GM12878 (cell line): ENCODE data around the gene SLCO2B1. TPM values are rescaled to one million over a fixed set of nuclear protein-coding genes. Genes with fewer than 3 reads are reported as not detected.

ENCODE experiments used
- ATF7 ChIP-seq: fragments of 450-650 bp; IDR thresholded peaks from 2 replicates; pipeline ENCODE4 v1.6.1; 2016; ENCODE audit warnings: low read depth, mild to moderate bottlenecking
- EGR1 ChIP-seq, 2 experiments: IDR thresholded peaks; 1 replicate in 1 of 2; 2 replicates in 1 of 2; pipeline ENCODE4 v1.6.1; 2011 to 2012; ENCODE audit warnings: low read depth in 2 of 2, low read length in 2 of 2, borderline replicate concordance in 1 of 2, mild to moderate bottlenecking in 1 of 2, moderate library complexity in 1 of 2
- IKZF1 ChIP-seq: fragments of 450-650 bp; conservative IDR thresholded peaks from 2 replicates; pipeline ENCODE4 v1.6.1; 2017; ENCODE audit warnings: antibody characterized with exemption, mild to moderate bottlenecking
- MTA2 ChIP-seq: fragments of 450-650 bp; IDR thresholded peaks from 2 replicates; pipeline ENCODE4 v1.6.1; 2016; ENCODE audit warnings: low read depth, mild to moderate bottlenecking, moderate library complexity
- NFXL1 ChIP-seq: fragments of 450-650 bp; IDR thresholded peaks from 2 replicates; pipeline ENCODE4 v1.6.1; 2017; ENCODE audit warnings: antibody characterized with exemption, mild to moderate bottlenecking, borderline replicate concordance
- RBBP5 ChIP-seq: fragments of 200-600 bp; sonication (generic); conservative IDR thresholded peaks from 2 replicates; pipeline ENCODE4 v1.6.1; 2016
- SMAD1 ChIP-seq: fragments of 450-650 bp; IDR thresholded peaks from 2 replicates; pipeline ENCODE4 v1.6.1; 2018; ENCODE audit warnings: mild to moderate bottlenecking, low read depth; ENCODE audit not compliant: partially characterized antibody
- SUPT20H ChIP-seq: IDR thresholded peaks from 2 replicates; pipeline ENCODE4 v1.6.1; 2011; ENCODE audit warnings: low read depth, mild to moderate bottlenecking, low read length, moderate library complexity, borderline replicate concordance; ENCODE audit not compliant: control insufficient read depth
- YBX1 ChIP-seq: fragments of 450-650 bp; IDR thresholded peaks from 2 replicates; pipeline ENCODE4 v1.6.1; 2016; ENCODE audit warnings: antibody characterized with exemption
- ZBTB11 ChIP-seq: fragments of 450-650 bp; formaldehyde crosslinking; IDR thresholded peaks from 2 replicates; pipeline ENCODE4 v1.5.0; 2022; ENCODE audit warnings: mild to moderate bottlenecking, missing genetic modification characterization
- ZBTB33 ChIP-seq: fragments of 450-650 bp; IDR thresholded peaks from 2 replicates; pipeline ENCODE4 v1.6.1; 2017; ENCODE audit warnings: mild to moderate bottlenecking
- ZNF687 ChIP-seq: fragments of 450-650 bp; IDR thresholded peaks from 2 replicates; pipeline ENCODE4 v1.6.1; 2017; ENCODE audit warnings: mild to moderate bottlenecking, moderate library complexity
- polyA plus RNA-seq, 11 experiments: library from polyadenylated mRNA; depleted of rRNA in 4 of 11; unstranded in 6 of 11; stranded (reverse) in 5 of 11; fragments of >200 nt; fragmentation: Nextera tagmentation in 4 of 11; fragmentation: Illumina TruSeq in 1 of 11; extraction: Ambion mirVana in 4 of 11; extraction: Trizol in 1 of 11; gene quantifications; 1 replicate in 1 of 11; 2 replicates in 10 of 11; pipeline versions ENCODE4 v1.2.1 to v1.2.3, GENCODE V29; 2011 to 2016; ENCODE audit warnings: inconsistent platforms in 2 of 11, missing spikeins in 2 of 11, low read depth in 1 of 11
- total RNA-seq, 4 experiments: library from RNA; depleted of rRNA in 3 of 4; stranded (reverse); fragments of >200 nt in 3 of 4; fragmentation: Illumina TruSeq in 1 of 4; extraction: Trizol in 1 of 4; gene quantifications; 2 replicates each; pipeline versions ENCODE4 v1.2.1 to v1.2.3, GENCODE V29; 2013 to 2021

The SLCO2B1 gene
- total and polyA plus RNA-seq, 10 of the 15 experiments (the other 5 are each of a cell fraction or from before 2014, with no cell fraction given) = 0.05 to 3.5 (median 0.93) TPM; not detected in 2

- TF ChIP-seq ZNF687 (no peak), NFXL1 (no peak), YBX1 (no peak), ZBTB33 (no peak), RBBP5 (no peak), SMAD1 (no peak), EGR1 (IDR thresholded peaks at IDR 0.05; ENCODE audit: borderline replicate concordance in 1 of 2, low read depth in 2 of 2, low read length in 2 of 2) (no peak), MTA2 (no peak), IKZF1 (no peak), SUPT20H (no peak), ZBTB11 (CRISPR knock-in tag) (no peak), ATF7 (no peak)
- TF ChIP-seq, all 136 proteins: peak for 0
Measured at GRCh38 chr11:75158241-75158640, 7.3 kb downstream of the SLCO2B1 start (continued).
